Mucosa of stomach (tissue), 1 donor: ENCODE measurements around the gene FAM89A.
"Not testable (repeated sequence)": the region's sequence is repeated elsewhere in the genome, so short reads cannot be mapped to it uniquely, and the experiment has no call there.

ENCODE experiments used
- H3K27me3 ChIP-seq: one replicate; pipeline ENCODE4 v1.7.0; 2013; ENCODE audit warnings: mild to moderate bottlenecking, low read length; ENCODE audit not compliant: control insufficient read depth, insufficient read depth
- H3K36me3 ChIP-seq: one replicate; pipeline ENCODE4 v1.7.0; 2013; ENCODE audit warnings: low read length; ENCODE audit not compliant: control insufficient read depth, insufficient read depth
- H3K4me1 ChIP-seq: one replicate; pipeline ENCODE4 v1.7.0; 2013; ENCODE audit warnings: mild to moderate bottlenecking, low read length; ENCODE audit not compliant: control insufficient read depth, insufficient read depth
- H3K4me3 ChIP-seq: one replicate; pipeline ENCODE4 v1.7.0; 2013; ENCODE audit warnings: low read length
- H3K9ac ChIP-seq: one replicate; pipeline ENCODE4 v1.7.0; 2013; ENCODE audit warnings: mild to moderate bottlenecking, low read length, moderate library complexity
- H3K9me3 ChIP-seq: one replicate; pipeline ENCODE4 v1.7.0; 2013; ENCODE audit warnings: mild to moderate bottlenecking, low read length, moderate library complexity; ENCODE audit not compliant: control insufficient read depth
- donor health status: Pancreatic carcinoma.

FAM89A gene

GRCh38 chr1:231026576-231026975 is 13.5 kb downstream of the FAM89A start:
- Histone ChIP-seq H3K4me1 (no peaks in the 10 kb centered on the region), H3K9ac (no peak overlapping the region), H3K27me3 (no peaks in the 10 kb centered on the region), H3K36me3 (no peaks in the 10 kb centered on the region), H3K4me3 (no peak overlapping the region), H3K9me3 (no peaks in the 10 kb centered on the region)

DNA sequence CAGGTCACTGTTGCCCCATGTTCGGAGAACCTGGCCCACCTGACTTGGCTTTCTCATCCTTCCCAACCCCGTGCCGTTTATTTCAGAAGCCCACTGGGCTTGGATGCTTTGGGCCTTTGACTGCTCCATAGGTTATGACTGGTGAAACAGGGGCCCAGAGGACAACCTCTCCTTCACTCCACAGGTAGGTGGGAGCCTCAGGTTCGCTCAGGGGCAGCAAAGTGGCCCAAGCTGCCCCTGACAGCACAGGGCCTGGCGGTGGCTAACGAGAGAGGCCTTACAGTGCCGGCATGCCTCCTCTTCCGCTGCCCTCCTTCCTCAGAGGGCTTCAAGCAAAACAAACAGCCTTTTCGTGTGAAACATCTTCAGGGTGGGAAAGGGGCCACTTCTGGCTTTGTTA is 16.9 kb downstream of the FAM89A start:
- no peak overlapping the region for H3K9ac ChIP-seq
- no peaks in the 10 kb centered on the region for H3K27me3 ChIP-seq
- H3K36me3 ChIP-seq: no peaks in the 10 kb centered on the region

GRCh38 chr1:231022543-231022942 is 17.5 kb downstream of the FAM89A start:
- H3K36me3 ChIP-seq, H3K27me3 ChIP-seq, H3K9ac ChIP-seq, H3K4me3 ChIP-seq, H3K9me3 ChIP-seq, H3K4me1 ChIP-seq: not testable (repeated sequence)

More for the DNA sequence above, 16.9 kb downstream of the FAM89A start:
- no peak overlapping the region for H3K4me3 ChIP-seq
- no peaks in the 10 kb centered on the region for H3K9me3 ChIP-seq
- no peaks in the 10 kb centered on the region for H3K4me1 ChIP-seq

- no peaks in the 10 kb centered on the region for H3K36me3 ChIP-seq
- H3K9me3 ChIP-seq: no peaks in the 10 kb centered on the region
Measured at GRCh38 chr1:231021540-231022031, 18.5 kb downstream of the FAM89A start.

GRCh38 chr1:231020816-231021215 is 19.2 kb downstream of the FAM89A start:
- Histone ChIP-seq H3K9me3 (no peaks in the 10 kb centered on the region), H3K4me3 (no peak overlapping the region), H3K27me3 (no peaks in the 10 kb centered on the region), H3K36me3 (no peaks in the 10 kb centered on the region), H3K9ac (no peak overlapping the region), H3K4me1 (no peaks in the 10 kb centered on the region)

More at GRCh38 chr1:231021540-231022031, 18.5 kb downstream of the FAM89A start:
- no peak overlapping the region for H3K9ac ChIP-seq
- H3K4me1 ChIP-seq: no peaks in the 10 kb centered on the region
- no peaks in the 10 kb centered on the region for H3K27me3 ChIP-seq
- H3K4me3 ChIP-seq: no peak overlapping the region

DNA sequence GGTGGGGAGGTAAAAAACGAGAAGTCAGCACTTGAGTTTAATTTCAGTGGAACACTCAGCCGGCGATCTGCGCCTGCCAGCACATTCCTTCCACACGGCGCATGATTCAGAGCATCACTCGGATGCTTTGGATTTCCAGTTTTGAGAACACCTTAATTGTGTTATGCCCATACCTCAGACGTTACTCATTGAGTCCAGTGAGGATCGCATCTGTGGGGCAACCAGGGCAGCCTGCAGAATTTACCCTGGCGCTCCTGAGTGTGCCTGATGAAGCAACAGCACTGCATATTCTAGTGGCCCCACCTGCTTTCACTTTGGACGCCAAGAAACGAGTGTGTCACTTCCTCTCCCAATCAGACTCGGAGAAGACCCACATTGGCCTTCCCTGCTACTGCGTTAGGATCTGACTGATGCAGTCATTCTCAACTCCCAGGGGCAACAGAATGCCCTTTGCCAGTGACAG is 19.9 kb downstream of the FAM89A start:
- H3K9ac ChIP-seq: no peak overlapping the region
- H3K4me1 ChIP-seq: no peaks in the 10 kb centered on the region
- H3K27me3 ChIP-seq: no peaks in the 10 kb centered on the region
- H3K9me3 ChIP-seq: no peaks in the 10 kb centered on the region
- H3K36me3 ChIP-seq: no peaks in the 10 kb centered on the region
- H3K4me3 ChIP-seq: no peak overlapping the region

DNA sequence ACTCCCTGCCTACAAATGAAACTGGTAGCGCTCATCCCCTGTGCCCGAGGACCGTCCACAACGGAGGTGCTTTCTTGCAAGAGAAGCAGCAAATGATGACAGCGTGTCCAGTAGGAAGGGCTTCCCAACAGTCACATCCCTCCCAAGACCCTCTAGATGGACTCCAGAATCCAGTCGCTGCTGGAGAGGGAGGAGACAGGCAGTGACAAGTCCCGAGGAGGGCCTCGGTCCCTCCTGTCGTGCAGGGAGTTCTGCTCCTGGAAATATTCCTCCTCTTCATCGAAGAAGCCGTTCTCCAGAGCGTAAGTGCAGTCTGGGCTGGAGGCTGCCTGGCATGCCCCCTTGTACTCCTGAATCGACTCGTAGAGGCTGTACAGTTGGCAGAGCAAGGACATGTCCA is 20.3 kb downstream of the FAM89A start:
- no peaks in the 10 kb centered on the region for H3K36me3 ChIP-seq
- H3K9me3 ChIP-seq: no peaks in the 10 kb centered on the region
- H3K4me3 ChIP-seq: no peak overlapping the region
- H3K9ac ChIP-seq: no peak overlapping the region
- no peaks in the 10 kb centered on the region for H3K27me3 ChIP-seq
- no peaks in the 10 kb centered on the region for H3K4me1 ChIP-seq

GRCh38 chr1:231016966-231017365 is 23.1 kb downstream of the FAM89A start:
- H3K27me3 ChIP-seq: no peaks in the 10 kb centered on the region
- H3K9ac ChIP-seq: no peak overlapping the region

GRCh38 chr1:231016234-231016633 is 23.8 kb downstream of the FAM89A start:
- no peak overlapping the region for H3K4me3 ChIP-seq
- H3K27me3 ChIP-seq: no peaks in the 10 kb centered on the region
- H3K9ac ChIP-seq: no peak overlapping the region
- no peaks in the 10 kb centered on the region for H3K4me1 ChIP-seq
- H3K36me3 ChIP-seq: no peaks in the 10 kb centered on the region
- no peaks in the 10 kb centered on the region for H3K9me3 ChIP-seq

More at GRCh38 chr1:231016966-231017365, 23.1 kb downstream of the FAM89A start:
- Histone ChIP-seq H3K36me3 (no peaks in the 10 kb centered on the region), H3K4me3 (no peak overlapping the region), H3K9me3 (no peaks in the 10 kb centered on the region), H3K4me1 (no peaks in the 10 kb centered on the region)

DNA sequence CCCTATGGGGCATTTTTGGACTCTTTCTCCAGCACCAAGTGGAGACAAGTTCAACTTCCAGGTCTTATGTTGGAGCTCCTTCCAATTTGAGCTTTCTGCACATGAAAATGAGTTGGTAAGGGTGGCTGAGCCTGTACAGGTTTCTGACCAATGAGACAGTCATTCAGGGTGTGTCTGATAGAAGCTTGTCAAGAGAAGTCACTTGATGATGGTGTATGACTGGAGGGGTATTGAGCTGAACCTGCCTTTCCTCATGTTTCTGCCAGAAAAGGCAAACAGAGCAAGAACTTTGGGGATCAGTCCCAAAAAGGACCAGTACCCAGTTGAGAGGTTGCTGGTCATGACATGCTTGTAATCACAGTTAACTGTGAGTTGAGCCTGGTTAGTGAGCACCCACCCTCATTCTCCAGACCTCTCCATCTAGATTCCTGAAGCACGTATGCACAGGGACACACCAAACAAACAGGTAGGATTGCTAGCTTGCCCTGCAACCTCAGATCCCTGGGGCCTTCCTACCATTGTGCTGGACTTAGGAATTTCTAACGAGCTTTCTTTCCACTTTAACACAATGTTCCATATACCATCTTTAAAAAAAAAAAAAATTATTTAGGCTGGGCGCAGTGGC is 26.6 kb downstream of the FAM89A start:
- H3K9ac ChIP-seq: no peak overlapping the region
- no peaks in the 10 kb centered on the region for H3K36me3 ChIP-seq
- H3K4me3 ChIP-seq: no peak overlapping the region
- no peaks in the 10 kb centered on the region for H3K4me1 ChIP-seq
- H3K9me3 ChIP-seq: no peaks in the 10 kb centered on the region
- H3K27me3 ChIP-seq: no peaks in the 10 kb centered on the region

DNA sequence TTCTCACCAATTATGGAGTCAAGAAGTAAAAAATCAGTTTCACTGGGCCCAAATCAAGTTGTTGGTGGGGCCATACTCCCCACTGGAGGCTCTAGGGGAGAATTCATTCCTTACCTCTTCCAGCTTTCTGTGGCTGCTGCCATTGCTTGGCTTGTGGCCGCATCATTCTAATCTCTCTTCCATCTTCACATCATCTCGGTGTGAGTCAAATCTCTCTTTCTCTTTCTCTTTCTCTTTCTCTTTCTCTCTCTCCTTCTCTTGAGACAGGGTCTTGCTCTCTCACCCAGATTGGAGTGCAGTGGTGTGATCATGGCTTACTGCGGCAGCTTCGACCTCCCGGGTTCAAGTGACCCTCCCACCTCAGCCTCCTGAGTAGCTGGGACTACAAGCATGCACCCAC is 28.1 kb downstream of the FAM89A start:
- no peaks in the 10 kb centered on the region for H3K36me3 ChIP-seq
- H3K4me1 ChIP-seq: no peaks in the 10 kb centered on the region
- no peak overlapping the region for H3K9ac ChIP-seq
- H3K4me3 ChIP-seq: no peak overlapping the region
- no peaks in the 10 kb centered on the region for H3K9me3 ChIP-seq
- H3K27me3 ChIP-seq: no peaks in the 10 kb centered on the region

DNA sequence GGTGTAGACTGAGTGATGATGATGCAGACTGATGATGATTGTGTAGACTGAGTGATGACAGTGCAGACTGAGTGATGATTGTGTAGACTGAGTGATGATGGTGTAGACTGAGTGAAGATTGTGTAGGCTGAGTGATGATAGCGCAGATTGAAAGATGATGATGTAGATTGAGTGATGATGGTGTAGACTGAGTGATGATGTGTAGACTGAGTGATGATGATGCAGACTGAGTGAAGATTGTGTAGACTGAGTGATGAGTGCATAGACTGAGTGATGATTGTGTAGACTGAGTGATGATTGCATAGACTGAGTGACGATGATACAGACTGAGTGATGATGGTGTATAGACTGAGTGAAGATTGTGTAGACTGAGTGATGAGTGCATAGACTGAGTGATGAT is 28.7 kb downstream of the FAM89A start:
- Histone ChIP-seq H3K27me3 (no peaks in the 10 kb centered on the region), H3K4me3 (no peak overlapping the region), H3K4me1 (no peaks in the 10 kb centered on the region), H3K36me3 (no peaks in the 10 kb centered on the region), H3K9ac (no peak overlapping the region), H3K9me3 (no peaks in the 10 kb centered on the region)

- not testable (repeated sequence) for H3K27me3 ChIP-seq, H3K4me3 ChIP-seq, H3K4me1 ChIP-seq, H3K9ac ChIP-seq, H3K9me3 ChIP-seq, H3K36me3 ChIP-seq
Measured at GRCh38 chr1:231007535-231007934, 32.5 kb downstream of the FAM89A start.
